GM21619 (cell line): Measurements from ENCODE around the gene TMEM11.
"Not testable (repeated sequence)": the region's sequence is repeated elsewhere in the genome, so short reads cannot be mapped to it uniquely, and the experiment has no call there.

Experiments used
- ATAC-seq: cut with Tn5 transposase; IDR thresholded peaks from one replicate; pipeline ENCODE4 v1.9.1; 2021; ENCODE audit not compliant: unreplicated experiment

The TMEM11 gene

DNA sequence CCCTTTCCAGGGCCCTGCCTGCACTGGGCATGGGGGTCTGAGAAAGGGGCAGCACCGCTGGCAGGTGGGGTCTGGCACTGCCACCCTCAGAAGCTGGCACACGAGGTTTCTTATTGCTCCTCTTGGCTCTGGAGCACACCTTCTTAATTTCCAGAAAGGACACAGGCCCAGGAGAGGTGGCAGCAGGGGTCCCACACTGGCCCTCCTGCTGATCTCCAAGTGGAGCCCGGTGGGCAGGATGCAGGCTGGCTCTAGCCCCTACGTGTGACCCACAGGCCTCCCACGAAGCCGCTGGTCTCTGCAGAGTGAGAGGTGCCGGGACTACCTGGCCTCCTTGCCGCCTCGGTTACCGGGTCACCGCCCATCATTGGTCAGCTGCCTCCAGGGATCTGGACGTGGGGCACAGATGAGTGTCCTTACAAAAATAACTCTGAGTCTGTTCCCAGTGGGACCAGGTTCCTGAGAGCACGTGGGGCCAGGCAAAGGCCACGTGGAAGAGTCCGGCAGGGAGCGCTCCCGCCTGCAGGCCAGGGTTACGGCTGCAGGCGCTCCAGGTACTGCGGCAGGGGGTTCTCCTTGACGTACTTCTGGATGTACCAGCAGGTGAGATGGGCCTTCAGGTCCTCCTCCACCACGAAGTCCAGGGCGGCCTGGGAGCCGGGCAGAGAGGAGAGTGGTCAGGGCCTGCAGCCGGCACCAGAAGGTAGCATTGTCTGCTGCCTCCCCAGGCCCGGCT, 29.0 kb upstream of the TMEM11 start:
- no peak for ATAC-seq

DNA sequence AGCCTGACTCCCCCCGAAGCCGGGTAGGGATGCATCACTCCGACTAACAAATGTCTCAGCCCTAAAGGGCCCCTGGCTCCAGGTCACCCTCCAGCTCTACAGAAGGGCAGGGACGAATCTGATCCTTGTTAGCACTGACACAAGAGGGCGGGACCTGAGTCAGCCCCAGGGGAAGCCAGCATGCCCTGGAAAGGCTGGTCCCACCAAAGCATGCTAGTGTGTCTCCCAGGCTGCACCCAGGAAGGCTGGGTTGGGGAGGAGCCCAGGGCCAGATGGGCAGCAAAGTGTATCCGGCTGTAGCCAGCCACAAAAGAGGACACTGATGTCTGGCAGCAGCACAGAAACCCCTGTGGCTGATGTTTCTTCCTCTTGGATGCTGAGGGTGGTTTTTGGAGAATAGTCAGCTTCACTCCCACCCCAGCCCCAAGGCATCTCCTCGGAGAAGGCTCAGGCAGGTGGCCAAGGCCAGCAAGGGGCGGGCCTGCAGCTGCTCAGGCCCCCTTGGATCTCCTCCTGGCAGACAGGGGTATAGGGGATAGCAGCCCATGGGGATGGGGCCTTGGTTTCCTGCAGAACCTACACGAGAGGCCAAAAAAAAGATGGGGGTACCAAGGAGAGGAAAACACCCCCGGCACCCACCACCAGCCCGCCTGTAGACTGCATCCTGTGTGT, 28.2 kb upstream of the TMEM11 start:
- no peak for ATAC-seq

DNA sequence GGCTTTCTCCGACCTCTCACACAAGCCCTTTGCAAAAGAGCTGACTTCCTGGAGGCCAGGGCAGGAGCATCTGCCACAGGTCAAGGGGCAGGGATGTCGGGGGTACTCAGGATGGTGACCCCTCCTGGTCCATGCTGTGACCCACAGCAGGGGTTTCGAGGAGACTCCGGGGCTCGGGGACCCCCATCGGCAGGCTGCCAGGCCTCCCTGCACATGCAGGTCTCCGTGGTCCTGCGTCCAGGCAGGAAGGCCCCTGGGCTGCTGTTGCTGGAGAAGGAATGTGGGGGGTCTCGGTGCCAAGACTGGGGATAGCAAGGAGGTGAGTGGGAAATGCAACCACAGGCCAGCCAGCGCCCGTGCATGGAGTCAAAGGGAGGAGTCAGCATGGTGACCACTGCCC, 27.6 kb upstream of the TMEM11 start:
- no peak for ATAC-seq

DNA sequence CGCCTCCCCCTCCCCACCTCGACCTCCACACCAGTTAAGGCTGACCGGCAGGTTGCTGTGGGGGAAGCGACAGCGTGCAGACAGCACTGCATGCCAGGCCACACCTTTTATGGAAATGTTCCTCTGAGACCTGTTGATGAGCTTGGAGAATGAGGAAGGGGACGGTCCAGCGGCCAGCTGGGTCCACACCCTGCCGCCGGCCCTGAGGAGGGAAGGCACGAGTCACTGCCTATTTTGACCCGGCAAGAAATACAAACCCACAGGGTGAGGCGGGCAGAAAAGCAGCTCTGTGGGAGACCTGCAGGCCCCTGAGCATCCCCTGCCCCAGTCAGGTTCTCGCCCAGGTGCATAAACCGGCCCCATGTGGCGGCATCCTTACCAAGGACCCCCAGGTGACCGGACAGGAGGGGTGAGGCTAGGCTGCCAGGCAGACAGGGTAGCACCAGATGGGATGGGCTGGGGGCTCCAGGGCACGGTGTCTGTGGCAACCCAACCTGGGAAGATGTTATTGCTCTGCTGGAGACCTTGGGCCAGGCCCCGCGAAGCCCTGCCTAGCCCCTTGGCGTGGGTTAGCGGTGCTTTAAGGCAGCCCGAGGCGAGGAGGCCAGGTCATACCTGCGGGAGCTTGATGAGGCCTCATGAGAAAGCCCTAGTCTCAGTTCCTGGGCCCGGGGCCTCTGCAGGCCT, 26.6 kb upstream of the TMEM11 start:
- no peak for ATAC-seq

DNA sequence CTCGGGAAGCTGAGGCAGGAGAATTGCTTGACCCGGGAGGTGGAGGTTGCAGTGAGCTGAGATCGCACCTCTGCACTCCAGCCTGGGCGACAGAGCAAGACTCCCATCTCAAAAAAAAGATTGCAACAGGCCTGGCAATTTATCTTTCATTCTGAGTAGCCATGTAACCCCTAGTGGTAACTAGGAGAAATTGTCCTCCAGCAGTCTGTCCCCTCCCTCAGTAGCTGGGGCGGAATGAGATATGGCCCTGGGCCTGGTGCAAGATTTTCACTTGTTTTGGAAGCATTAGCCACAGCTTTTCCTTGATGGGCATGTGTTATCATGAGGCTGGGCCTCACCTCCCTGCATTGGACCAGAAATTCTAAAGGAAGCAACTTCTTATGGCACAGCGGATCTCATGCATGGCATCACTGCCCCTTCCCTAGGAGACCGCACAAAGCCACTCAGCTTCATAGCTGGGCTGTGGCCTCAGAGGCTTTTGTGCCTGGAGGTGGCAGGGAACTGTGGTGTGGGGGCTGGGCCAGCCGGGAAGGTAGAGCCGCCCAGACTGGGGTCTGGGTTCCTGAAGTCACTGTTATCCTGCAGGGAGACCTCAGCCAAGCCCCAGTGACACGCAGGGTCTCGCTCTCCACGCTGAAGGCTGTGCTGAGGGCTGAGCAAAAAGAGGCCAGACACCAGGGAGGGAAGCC, 25.9 kb upstream of the TMEM11 start:
- no peak for ATAC-seq

DNA sequence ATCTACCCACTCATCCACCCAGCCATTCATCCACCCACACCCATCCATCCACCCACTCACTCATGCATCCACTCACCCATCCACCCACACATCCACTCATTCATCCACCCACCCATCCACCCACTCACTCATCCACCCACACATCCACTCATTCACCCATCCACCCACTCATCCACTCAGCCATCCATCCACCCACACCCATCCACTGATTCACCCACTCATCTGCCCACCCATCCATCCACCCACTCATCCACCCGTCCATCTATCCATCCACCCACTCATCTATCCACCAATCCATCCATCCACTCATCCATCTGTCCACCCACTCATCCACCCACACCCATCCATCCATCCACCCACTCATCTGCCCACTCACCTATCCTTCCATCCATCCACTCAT, 22.0 kb upstream of the TMEM11 start:
- no peak for ATAC-seq

DNA sequence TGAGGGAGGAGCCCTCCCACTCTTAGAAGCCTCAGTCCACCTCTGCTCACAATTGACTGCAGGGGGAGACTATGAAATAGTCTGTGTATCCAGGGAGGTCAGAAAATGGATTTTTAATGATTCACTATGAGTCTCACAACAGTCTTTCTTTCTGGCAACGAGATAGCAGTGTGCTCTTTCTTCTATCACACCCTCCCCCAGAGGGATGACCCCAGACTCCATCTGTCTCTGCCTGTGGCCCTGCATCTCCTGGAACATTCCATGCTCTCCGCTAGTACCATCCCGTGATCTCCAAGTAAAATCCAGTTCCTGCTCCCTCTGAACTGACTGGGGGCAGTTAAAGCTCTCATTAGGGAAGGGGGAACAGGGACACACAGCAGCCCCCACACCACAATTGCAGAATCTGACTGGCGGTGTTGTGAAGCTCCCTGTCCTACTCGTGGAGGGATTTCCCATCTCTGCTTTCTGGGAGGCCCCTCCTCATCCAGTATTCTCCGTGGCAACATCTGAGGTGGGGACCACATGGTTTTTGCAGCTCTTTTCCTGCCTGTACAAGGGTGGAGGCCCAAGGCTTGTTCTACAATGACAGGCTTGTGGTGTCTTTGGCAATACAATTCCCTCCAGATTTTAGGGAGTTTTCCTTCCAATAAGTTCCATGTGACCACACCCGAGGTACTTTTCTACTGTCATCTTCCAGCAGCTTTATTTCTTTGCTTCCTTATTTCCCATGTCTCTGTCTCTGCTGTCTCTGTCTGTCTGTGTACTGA, 19.8 kb upstream of the TMEM11 start:
- no peak for ATAC-seq

DNA sequence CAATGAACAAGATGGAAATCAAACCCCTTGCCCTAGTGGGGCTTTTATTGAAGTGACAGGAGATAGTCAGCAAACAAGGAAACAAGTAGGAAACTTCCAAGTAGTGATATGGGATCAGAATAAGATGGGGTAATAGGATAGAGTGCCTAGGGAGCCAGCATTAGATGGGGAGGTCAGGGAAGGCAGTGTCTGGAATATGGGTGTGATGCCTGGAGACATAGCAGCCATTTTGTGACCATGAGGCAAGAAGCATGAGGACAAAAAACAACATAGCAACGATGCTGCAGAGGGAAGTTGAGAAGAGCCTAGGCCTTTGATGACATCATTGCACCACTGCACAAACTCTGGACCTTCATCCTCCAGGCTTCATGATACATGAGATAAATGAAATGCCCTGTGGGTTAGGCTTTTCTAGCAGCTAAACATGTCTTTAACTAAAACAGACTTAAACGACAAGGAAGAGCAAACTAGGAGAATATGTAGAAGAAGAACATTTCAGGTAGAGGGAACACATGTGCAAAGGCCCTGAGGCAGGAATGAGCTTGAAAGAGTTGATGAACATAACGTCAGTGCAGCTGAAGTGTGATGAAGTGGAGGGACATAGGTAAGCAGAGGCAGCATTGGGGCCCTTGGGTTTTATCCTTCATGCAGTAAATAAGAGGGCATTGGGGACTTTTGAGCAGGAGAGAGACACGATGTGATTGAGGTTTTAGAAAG, 18.2 kb upstream of the TMEM11 start:
- ATAC-seq = no peak

DNA sequence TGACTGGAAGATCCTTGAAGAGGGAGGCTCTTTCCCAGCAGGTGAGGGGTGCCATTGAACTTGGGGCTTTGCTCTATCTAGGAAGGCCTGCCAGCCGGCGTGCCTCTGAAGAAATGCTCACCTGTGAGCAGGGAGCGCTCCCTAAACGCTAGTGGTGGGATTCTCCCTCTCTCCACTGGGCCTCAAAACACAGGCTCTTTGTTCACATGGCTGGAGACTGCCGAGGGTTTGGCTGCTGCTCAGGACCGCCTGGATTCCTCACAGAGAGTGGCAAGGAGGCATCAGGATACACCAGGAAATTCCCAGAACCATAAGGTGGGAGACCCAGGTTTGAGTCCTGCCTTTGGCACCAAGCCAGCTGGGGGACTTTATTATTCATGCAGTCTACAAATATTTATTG, 17.6 kb upstream of the TMEM11 start:
- no peak for ATAC-seq

DNA sequence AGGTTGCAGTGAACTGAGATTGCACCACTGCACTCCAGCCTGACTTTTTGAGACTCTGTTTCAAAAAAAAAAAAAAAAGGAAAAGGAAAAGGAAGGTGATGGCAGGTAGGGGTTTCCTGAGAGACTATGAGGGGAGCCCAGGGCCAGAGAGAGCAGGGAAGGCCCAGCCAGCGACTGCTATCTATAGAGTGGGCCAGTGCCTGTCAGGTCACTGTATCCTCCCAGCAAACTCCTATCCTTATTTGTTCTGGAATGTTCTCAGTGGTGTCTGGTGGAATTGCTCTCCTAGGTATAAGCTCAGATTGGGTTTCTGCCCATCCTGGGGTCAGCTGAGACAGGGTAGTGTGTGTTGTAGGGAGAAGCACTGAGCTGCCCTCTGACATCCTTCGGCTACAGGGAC, 14.9 kb upstream of the TMEM11 start:
- no peak for ATAC-seq

DNA sequence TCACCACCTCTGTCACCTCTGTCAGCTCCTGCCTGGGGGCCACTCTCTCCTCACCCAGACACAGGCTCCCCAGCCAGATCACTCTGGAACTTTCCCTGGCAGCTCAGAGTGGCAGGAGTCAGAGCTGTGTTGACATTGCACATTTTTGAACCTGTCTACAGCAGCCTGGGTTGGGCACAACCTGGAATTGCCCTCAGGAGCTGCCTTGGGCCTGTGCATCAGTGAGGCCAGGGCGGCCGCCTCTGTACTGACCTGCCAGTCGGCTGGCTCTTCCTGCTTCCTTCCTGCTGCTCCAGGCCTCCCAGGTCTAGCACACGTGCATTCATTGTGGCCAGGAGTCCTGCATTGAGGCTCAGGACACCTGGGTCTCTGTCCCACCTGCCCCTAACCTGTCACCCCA, 14.2 kb upstream of the TMEM11 start:
- no peak for ATAC-seq

DNA sequence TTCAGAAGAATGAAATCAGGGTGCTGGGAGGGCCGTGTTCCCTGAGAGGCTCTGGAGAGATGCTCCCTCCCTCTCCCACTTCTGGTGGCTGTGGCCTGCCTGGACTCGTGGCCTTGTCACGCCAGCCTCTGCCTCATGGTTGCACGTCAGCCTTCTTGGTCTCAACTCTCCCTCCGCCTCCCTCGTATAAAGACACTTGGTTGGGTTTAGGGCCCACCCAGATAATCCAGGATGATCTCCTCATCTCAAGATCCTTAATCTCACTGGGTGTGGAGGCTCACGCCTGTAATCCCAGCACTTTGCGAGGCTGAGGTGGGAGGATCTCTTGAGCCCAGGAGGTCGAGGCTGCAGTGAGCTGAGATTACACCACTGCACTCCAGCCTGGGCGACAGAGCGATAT, 13.3 kb upstream of the TMEM11 start:
- not testable (repeated sequence) for ATAC-seq

DNA sequence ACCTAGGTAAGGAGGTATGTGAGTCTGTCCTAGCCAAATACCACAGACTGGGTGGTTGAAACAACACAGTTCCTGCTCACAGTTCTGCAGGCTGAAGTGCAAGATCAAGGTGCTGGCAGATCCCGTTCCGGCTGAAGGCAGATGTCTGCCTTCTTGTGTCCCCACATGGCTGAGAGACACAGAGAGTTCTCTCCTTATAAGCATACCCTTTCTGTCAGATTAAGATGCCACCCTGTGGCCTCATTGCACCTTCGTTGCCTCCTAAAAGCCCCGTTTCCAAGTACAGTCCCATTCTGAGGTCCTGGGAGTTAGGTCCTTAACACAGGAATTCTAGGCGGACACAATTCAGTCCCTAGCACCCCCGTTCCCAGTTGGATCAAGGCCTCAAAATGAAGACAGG, 9.1 kb upstream of the TMEM11 start:
- no peak for ATAC-seq

DNA sequence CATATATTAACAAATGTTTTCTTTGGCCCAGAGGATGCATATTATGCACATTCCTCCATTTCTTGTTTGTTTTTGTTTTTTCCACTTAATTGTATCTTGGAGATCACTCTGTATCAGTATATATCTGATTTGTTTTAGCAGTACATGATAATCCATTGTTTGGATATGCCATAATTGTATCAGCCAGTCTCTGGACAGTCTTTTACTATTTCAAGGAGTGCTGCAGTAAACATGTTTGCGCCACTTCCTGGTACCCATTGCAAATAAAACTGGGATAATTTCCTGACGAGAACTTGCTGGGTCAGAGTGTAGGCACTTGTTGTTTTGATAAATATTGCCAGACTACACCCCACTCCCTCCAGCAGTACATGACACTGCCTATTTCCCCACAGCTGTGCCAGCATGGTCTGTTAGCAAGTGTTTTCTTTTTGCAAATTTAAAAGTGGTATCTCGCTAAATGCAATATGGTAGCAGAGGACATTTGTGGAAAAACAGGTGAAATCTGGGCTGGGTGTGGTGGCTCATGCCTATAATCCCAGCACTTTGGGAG, 4.9 kb upstream of the TMEM11 start:
- ATAC-seq = no peak

DNA sequence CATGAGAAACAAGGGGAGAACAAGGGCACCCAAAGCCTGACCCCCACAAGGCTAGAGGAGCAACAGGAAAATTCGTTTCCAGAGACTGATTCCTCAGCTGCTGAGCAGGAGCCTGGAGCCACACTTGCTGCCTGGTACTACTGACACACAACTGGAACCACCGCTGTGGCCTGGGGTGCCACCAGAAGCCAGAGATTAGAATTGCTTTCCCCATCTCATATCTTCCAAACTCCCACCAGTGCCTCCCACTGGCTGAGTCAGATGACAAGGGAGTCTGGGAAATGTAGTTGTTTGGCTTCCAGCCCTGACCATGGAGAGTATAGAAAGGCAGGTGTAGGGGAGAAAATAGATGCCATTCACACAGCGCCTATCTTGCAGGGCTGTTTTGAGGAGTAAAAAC, 4.1 kb upstream of the TMEM11 start:
- no peak for ATAC-seq

DNA sequence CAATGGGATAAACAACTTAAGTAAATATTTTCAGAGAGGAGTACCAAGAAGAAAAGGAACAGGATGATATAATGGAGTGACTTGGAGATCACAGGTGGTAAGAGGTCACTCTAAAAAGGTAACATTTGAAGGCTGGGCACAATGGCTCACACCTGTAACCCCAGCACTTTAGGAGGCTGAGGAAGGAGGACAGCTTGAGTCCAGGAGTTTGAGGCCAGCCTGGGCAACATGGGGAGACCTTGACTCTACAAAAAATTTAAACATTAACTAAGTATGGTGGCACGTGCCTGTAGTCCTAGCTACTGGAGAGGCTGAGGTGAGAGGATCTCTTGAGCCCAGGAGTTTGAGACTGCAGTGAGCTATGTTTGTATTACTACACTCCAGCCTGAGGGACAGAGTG, 3.4 kb upstream of the TMEM11 start:
- no peak for ATAC-seq

DNA sequence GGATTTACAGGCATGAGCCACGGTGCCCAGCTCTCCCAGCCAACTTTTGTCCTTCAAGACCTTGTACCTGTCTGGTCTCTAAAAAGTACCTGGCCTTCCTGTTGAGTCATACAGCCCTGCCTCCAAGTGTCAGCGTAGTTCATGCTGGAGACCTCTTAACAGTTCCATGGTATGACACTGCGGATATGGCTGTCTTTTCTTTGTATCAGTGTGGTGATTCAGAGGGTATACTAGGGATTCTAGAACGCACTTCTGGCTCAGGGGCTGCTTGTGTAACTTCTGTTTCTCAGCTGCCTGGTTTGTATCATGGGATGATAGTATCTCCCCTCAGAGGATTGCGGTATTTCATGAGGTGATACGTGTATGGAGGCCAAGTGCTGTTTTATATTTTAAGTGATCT, 2.0 kb upstream of the TMEM11 start:
- no peak for ATAC-seq

DNA sequence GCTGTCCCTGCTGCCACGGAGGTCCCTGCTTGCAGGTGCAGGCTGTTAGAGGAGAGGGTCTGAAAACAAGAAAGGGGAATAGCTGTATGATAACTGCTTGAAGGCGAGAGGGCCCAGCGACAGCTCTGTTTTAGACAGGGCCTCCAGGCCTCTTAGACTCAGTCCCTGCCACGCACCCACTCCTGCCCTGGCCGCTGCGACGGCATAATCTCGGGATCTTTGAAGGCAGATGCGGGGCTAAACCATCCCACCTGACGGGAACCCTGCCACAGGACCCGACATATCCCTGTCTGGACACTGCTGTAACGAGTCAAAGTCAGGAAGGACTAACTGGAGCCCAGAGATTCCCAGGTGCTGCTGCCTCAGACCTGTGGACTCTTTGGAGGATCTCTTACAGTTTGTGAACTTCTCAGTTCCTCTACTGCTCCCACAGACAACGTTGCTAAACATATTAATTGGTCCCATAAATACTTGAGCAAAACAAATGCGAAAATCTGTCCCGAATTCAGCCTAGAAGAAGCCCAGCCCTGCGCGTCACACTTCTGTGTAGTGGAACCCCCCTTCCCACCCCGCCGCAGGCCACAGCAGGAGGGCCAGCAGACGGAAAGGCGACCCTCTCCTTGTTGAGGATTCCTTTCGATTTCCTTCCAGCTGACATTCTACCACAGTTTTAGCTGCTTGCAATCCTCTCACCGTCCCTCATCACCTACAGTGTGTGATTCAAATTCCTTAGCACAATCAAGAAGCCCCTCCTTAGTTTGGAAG, 998 bp upstream of the TMEM11 start:
- ATAC-seq = no peak

DNA sequence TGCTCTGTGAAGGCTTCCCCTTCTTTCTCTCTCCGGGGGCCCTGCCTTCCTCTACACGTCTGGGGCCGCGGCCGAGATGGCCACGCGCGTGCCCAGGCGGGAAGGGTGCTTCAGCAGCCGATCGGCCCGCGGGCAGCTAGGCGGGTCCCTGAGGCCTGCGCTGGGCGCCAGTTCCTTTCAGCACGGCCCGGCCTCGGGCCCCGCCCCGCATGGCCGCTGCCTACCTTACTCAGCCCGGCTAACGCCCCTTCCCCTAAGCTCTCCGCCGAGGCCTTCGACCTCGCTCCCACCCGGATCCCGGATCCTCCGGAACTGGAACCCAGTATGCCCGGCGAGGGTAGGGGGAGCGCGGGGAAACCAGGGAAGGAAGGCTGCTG, 335 bp downstream of the TMEM11 start:
- ATAC-seq = peak; percentile 22
